ENCODE results near the gene TGOLN2.
"Not testable (repeated sequence)": the region's sequence is repeated elsewhere in the genome, so short reads cannot be mapped to it uniquely, and the experiment has no call there.

Gene TGOLN2

GRCh38 chr2:85323351-85323987, 4.3 kb downstream of the TGOLN2 start:
- no peak for DNase-seq
- TF ChIP-seq CTCF (IDR thresholded peaks at IDR 0.05) = no peak
- Mint-ChIP-seq H3K36me3 (ENCODE audit: low read depth) (peaks cover 67% of the 10 kb centered on the region), H3K4me1 (peaks cover 45% of the 10 kb centered on the region), H3K27me3 (ENCODE audit: low read depth, poor library complexity) (no peaks in the 10 kb centered on the region), H3K4me3 (peak overlapping the region; percentile 5), H3K9me3 (no peaks in the 10 kb centered on the region), H3K27ac (no peak overlapping the region)

GRCh38 chr2:85319796-85320195, 8.0 kb downstream of the TGOLN2 start:
- Mint-ChIP-seq H3K27ac (no peak overlapping the region), H3K4me1 (peaks cover 17% of the 10 kb centered on the region), H3K4me3 (no peak overlapping the region), H3K27me3 (ENCODE audit: low read depth, poor library complexity) (no peaks in the 10 kb centered on the region), H3K36me3 (ENCODE audit: low read depth) (peaks cover 77% of the 10 kb centered on the region), H3K9me3 (no peaks in the 10 kb centered on the region)
- TF ChIP-seq CTCF (IDR thresholded peaks at IDR 0.05) = no peak
- DNase-seq = no peak

GRCh38 chr2:85318222-85319074, 9.3 kb downstream of the TGOLN2 start:
- Mint-ChIP-seq H3K9me3 (no peaks in the 10 kb centered on the region), H3K36me3 (ENCODE audit: low read depth) (peaks cover 72% of the 10 kb centered on the region), H3K4me1 (peaks cover 20% of the 10 kb centered on the region), H3K27ac (peak overlapping the region; percentile 62), H3K27me3 (ENCODE audit: low read depth, poor library complexity) (no peaks in the 10 kb centered on the region), H3K4me3 (no peak overlapping the region)
- no peak for TF ChIP-seq CTCF (IDR thresholded peaks at IDR 0.05)
- DNase-seq = no peak

GRCh38 chr2:85315921-85316320, 11.9 kb downstream of the TGOLN2 start:
- H3K4me1 Mint-ChIP-seq = peaks cover 15% of the 10 kb centered on the region
- DNase-seq; H3K4me3 Mint-ChIP-seq; H3K9me3 Mint-ChIP-seq; H3K27ac Mint-ChIP-seq; H3K27me3 Mint-ChIP-seq (ENCODE audit: low read depth, poor library complexity): not testable (repeated sequence)
- H3K36me3 Mint-ChIP-seq (ENCODE audit: low read depth) = peaks cover 48% of the 10 kb centered on the region

GRCh38 chr2:85314884-85315242, 12.9 kb downstream of the TGOLN2 start:
- no peak for DNase-seq
- H3K4me3 Mint-ChIP-seq = no peak overlapping the region
- no peaks in the 10 kb centered on the region for H3K9me3 Mint-ChIP-seq
- H3K27me3 Mint-ChIP-seq (ENCODE audit: low read depth, poor library complexity) = no peaks in the 10 kb centered on the region
- TF ChIP-seq CTCF (IDR thresholded peaks at IDR 0.05) = no peak
- peaks cover 44% of the 10 kb centered on the region for H3K36me3 Mint-ChIP-seq (ENCODE audit: low read depth)
- H3K27ac Mint-ChIP-seq = no peak overlapping the region
- peaks cover 20% of the 10 kb centered on the region for H3K4me1 Mint-ChIP-seq

GRCh38 chr2:85312404-85312803, 15.4 kb downstream of the TGOLN2 start:
- peaks cover 37% of the 10 kb centered on the region for H3K36me3 Mint-ChIP-seq (ENCODE audit: low read depth)
- TF ChIP-seq CTCF (IDR thresholded peaks at IDR 0.05) = no peak
- H3K4me3 Mint-ChIP-seq = no peak overlapping the region
- H3K4me1 Mint-ChIP-seq = peaks cover 26% of the 10 kb centered on the region
- H3K27ac Mint-ChIP-seq = no peak overlapping the region
- H3K27me3 Mint-ChIP-seq (ENCODE audit: low read depth, poor library complexity) = no peaks in the 10 kb centered on the region
- DNase-seq = no peak
- H3K9me3 Mint-ChIP-seq = no peaks in the 10 kb centered on the region

All from nephron progenitor cell (in vitro differentiated cells).